ENCODE results near the gene ATP6AP1. TPM values are rescaled to one million over a fixed set of nuclear protein-coding genes. Genes with fewer than 3 reads are reported as not detected.

ATP6AP1 gene
- total RNA-seq, 1 donor from 2014 or later = 46.1 TPM

DNA sequence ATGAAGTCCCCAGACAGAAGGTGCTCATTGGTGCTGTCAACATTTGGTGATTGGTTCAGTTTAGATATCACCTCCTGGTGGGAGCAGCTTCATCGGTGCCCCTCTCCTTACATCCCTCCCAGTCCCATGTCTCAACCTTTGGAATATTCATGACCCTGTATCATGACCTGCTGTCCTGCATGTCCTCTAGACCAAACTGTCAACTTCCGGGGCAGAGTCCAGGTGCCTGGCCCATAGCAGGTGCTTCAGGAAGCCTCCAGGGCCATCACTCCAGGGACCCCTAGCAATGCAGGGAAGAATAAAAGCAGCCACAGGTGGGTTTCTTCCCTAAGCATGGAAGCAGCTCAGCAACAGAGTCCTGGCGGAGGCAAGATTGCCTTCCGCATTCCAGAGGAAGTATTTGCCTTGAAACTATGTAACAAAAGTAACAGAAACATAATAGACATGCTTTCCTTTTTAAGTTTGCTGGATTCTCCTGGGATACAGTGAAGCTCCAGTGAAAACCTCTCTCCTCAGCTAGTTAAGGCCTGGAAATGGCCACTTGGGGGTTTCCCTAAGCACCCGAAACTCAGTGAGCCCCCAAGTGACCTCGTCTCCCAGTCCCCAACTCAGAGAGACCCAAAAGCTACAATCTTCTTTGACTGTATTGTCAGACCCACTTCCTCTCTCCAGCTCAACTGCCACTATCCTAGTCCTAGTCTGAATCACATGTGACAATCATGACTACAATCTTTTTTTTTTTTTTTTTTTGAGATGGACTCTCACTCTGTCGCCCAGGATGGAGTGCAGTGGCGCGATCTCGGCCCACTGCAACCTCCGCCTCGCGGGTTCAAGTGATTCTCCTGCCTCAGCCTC is 1.3 kb upstream of the ATP6AP1 start:
- intact Hi-C loops (cut with micrococcal nuclease) = no loop called here

DNA sequence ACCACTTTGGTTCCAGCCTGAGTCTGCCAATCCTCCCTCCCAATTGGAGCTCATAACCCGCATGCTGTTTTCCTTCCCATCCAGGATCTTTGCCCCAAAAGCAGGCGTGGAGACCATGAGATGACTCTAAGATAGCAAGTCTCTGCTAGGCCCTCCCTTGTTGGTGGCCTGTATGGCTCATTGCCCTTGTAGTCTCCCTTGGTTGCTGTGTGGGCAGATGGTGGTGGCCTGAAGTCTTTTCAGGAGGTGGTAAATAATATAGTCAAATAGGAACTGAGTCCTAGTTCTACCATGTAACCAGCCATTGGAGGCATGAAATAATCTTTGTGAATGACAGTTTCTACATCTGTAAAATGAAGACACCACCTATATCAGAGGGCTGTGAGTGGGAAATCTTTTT is 1.2 kb downstream of the ATP6AP1 start:
- intact Hi-C loops (cut with micrococcal nuclease) = loop anchor here (2.0 kb wide), 2 partner anchors 29 to 61 kb away; partner anchors contain the start of genes PLXNA3 and SLC10A3

DNA sequence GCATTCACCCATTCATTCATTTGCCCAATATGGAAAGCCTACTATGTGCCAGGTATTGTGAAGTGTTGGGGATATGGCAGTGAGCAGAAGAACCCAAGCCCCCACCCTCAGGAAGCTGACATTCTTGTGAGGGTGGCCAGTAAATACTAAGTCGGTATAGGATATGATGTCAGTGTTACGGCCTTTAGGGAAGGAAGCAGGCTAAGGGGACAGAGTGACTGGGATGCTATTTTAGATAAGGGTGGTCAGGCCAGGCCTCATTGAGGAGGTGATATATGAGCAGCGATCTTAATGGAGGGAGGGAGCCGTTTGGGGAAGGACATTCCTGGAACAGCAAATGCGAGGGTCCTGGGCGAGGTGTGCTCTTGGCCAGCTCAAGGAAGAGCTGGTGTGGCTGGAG is 2.0 kb downstream of the ATP6AP1 start:
- intact Hi-C loops (cut with micrococcal nuclease) = no loop called here

DNA sequence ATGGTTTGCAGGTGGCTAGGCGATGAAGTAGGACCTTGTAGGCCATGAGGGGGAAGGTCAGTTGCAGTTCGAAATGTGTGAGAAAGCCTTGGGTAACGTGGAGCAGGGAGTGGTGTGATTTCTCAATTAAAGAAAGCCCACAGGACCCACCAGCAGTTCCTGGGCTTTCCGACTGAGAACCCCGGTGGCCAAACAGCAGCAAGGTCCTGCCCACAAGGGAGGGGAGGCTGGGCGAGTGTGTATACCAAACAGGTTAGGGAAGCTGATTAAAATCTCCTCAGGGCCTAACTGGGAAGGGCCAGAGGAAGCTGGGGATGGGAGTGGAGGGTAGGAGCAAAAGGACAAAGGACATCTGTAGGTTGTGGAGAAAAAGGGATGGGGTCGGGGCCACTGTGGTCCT is 2.4 kb downstream of the ATP6AP1 start:
- intact Hi-C loops (cut with micrococcal nuclease) = no loop called here

DNA sequence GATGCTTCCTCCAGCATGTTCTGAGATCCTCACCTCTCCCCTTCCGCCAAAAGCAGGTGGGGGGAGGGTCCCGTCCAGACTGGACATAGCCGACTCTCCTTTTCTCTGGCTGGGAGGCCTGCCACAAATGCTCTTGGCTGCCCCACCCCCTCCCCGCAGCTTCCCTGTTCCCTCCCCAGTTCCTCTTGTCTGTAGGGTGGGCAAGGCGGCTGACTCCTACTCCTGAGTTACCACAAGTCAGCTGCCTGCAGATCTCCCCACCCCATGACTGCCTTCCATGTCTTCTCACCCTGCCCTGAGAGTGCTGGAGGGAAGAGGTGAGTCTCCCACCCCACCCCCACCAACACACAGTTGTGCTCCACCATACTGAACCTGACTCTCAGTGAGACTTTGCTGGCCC is 2.9 kb downstream of the ATP6AP1 start:
- intact Hi-C loops (cut with micrococcal nuclease) = no loop called here

DNA sequence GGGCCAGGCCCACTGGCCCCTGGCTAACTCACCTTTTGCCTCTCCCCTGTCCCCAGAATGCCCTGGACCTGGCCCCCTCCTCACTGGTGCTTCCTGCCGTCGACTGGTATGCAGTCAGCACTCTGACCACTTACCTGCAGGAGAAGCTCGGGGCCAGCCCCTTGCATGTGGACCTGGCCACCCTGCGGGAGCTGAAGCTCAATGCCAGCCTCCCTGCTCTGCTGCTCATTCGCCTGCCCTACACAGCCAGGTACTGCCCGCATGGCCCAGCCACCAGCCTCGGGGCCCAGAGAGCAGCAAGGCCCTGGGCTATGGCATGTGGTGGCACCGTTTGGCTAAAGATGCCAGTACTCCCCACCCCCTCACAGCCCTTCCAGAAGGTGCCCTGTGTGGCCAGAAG is 3.7 kb downstream of the ATP6AP1 start:
- intact Hi-C loops (cut with micrococcal nuclease) = no loop called here

DNA sequence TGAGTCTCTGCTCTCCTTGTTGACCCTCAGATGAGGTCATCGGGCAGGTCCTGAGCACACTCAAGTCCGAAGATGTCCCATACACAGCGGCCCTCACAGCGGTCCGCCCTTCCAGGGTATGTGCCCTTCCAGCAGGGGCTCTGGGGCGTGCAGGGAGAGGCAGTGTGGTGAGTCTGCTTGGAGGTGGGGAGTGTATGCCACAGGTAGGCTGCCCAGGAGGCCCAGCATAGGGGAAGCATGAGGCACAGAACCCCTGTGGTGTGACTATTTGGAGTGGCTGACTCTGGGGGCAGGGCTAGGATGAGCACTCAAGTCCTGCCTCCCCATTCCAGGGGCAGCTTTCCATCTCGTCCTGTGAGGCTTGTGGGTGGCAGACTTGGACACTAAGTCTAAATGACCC is 5.1 kb downstream of the ATP6AP1 start:
- intact Hi-C loops (cut with micrococcal nuclease) = no loop called here

DNA sequence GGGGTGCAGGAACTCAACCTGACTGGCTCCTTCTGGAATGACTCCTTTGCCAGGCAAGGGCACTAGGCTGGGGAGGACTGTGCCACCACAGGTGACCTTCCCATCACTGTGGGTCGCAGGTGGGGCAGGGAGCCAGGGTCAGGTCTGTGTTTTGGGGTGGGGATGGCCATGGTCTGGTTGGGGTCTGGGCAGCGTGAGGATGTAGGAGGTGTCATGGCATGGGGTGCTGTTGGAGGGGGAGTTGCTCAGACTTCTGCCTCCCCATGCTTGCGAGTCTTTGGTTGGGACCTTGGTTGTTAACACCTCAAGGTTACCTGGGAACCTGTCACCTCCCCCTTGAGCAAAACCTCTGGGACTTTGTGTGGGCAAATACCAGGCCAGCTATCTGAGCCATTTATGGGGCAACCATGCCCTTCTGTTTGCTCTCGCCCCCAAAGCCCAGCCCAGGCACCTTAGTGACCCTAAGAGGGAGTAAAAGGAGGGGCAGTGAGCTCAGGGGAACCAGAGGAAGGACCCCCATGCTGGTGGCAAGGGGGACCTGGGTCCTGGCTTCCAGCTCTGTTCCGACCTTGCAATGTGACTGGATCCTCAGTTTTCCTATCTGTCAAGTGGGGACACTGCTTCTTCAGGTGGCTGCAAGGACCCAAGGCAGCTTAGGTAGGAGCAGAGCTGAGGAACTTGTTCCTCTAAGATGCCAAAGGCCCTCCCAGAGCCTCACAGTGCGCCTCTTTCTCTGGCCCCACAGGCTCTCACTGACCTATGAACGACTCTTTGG is 6.1 kb downstream of the ATP6AP1 start:
- intact Hi-C loops (cut with micrococcal nuclease) = loop anchor here (5.0 kb wide), 1 partner anchor 37 kb away; the partner anchor contains the start of gene RPL10

DNA sequence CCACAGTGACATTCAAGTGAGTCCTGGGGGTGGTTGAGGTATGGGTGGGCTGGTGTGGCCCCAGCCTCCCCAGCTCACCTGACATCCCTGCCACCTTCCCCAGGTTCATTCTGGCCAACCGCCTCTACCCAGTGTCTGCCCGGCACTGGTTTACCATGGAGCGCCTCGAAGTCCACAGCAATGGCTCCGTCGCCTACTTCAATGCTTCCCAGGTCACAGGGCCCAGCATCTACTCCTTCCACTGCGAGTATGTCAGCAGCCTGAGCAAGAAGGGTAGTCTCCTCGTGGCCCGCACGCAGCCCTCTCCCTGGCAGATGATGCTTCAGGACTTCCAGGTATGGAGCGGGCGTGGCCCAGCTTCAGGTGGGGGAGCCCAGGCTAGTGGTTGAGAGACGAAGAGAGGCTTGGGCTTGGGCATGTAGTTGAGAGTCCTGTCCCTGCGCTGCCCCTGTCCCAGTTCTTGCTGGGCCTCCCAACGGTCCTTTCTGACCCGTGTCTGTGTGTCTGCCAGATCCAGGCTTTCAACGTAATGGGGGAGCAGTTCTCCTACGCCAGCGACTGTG is 6.8 kb downstream of the ATP6AP1 start:
- intact Hi-C loops (cut with micrococcal nuclease) = loop anchor here (5.0 kb wide), 1 partner anchor 38 kb away; the partner anchor contains the start of gene RPL10

DNA sequence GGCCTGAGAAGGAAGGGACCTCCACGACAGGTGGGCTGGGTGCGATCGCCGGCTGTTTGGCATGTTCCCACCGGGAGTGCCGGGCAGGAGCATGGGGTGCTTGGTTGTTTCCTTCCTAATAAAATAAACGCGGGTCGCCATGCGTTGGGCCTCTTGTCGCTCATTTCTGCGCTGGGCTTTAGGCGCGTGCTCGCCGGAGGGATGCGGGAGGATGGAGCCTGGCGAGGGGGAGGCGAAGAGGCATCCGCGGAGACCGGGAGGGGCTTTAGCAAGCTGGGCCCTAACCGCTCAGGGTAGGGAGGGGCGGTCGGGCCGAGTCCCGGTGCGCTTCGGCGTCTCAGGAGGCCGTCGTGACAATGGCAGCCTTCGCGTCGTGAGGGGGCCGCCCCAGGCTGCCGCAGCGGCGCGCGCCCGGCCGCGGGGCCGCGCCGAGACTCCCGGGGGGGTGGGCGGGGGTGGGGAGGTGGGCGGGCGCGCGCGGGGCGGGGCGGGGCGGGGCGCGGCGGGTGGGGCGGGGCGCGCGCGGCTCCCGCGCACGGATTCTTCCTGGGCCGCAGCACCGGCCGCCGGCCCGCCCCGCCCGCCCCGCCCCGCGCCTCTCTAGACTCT is 8.0 kb downstream of the ATP6AP1 start:
- intact Hi-C loops (cut with micrococcal nuclease) = loop anchor here (1.0 to 5.0 kb wide), 3 partner anchors 8 to 66 kb away; partner anchors contain the start of genes ATP6AP1 and RPL10

DNA sequence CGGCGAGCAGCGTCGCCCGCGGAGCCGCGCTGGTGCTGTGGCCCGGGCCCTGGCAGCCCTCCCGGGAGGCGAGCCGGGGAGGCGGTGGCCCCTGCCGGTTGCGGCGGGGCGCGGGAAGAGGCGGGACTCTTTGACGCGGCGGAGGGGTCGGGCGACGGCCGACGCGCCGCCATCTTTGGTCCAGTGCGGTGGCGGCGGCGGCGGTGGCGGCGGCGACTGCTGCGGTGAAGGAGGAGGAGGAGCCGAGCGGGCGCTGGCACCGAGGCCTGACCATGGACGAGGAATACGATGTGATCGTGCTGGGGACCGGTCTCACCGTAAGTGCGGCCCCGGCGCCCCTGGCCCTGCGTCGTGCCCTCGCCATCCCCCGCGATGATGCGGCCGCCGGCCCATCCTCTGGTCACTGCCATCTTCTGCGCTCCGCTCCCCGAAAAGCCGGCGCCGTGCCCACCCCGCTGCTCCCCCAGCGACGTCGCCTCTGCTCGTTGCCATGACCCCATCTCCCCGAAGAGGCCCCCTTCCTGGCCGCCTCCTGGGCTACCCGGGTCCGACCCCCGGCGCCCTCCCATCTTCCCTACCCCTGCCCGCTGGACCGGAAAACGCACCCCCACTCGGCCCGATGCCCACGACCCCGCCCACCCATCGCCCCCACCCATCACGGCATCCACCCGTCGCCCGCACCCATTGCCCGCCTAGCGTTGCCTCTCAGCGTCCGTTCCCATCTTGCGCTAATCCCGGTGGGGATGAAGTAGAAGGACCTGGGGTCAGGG is 8.7 kb downstream of the ATP6AP1 start, which contains the start of gene GDI1:
GDI1 (plus strand) TSS at position 172 of the 770 bp plus-strand sequence; CDS start at position 273, 101 bp downstream.
- intact Hi-C loops (cut with micrococcal nuclease) = loop anchor here (1.0 to 5.0 kb wide), 3 partner anchors 9 to 66 kb away; partner anchors contain the start of genes ATP6AP1 and RPL10

DNA sequence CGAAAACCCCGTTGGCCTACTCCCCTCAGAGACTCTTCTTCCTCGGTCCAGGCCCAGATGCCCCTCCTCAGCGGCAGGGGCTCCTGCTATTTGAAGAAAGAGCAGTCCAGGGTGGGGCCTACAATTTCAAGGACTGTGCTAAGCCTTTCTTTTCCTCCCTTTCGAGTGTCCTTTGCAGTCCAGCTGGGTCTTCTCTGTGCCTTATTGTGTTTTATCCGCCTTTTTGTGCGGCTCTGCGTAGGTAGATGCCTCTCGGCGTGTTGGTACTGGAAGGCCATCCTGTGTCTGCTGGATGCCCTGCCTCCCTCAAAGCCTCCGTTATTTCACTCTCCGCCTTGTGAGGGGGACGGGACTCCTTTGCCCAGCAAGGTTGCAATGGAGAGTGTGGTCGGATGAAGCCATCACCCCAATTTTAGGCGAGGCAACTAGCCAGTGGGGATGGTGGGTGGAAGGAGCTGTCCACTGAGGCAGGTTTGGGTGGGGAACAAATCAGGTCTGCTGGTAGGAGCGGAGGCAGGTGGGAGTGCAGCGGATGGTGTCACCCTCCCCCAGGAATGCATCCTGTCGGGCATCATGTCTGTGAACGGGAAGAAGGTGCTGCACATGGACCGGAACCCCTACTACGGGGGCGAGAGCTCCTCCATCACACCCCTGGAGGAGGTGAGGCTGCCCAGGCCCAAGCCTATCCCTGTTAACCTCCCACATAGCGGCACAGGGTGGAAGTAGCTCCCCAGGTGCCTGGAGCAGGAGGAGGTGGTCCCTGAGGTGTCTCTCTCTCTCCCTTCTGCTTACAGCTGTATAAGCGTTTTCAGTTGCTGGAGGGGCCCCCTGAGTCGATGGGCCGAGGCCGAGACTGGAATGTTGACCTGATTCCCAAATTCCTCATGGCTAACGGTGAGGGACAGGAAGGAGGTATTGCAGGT is 9.8 kb downstream of the ATP6AP1 start:
- intact Hi-C loops (cut with micrococcal nuclease) = loop anchor here (2.0 to 5.0 kb wide), 2 partner anchors 41 to 67 kb away; partner anchors contain the start of gene RPL10

DNA sequence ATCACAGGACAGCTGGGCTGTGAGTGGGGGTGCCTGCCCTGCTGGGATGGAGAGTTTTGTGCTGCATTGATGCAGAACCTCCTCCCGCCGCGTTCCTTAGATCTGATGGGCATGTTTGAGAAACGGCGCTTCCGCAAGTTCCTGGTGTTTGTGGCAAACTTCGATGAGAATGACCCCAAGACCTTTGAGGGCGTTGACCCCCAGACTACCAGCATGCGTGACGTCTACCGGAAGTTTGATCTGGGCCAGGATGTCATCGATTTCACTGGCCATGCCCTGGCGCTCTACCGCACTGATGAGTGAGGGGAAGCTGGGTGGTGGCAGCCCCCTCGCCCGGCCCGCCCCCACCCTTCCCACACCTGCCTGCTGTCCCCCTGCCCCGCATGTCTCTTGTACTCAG is 11.4 kb downstream of the ATP6AP1 start:
- intact Hi-C loops (cut with micrococcal nuclease) = loop anchor here (5.0 kb wide), 2 partner anchors 37 to 43 kb away; partner anchors contain the start of genes LAGE3 and RPL10

DNA sequence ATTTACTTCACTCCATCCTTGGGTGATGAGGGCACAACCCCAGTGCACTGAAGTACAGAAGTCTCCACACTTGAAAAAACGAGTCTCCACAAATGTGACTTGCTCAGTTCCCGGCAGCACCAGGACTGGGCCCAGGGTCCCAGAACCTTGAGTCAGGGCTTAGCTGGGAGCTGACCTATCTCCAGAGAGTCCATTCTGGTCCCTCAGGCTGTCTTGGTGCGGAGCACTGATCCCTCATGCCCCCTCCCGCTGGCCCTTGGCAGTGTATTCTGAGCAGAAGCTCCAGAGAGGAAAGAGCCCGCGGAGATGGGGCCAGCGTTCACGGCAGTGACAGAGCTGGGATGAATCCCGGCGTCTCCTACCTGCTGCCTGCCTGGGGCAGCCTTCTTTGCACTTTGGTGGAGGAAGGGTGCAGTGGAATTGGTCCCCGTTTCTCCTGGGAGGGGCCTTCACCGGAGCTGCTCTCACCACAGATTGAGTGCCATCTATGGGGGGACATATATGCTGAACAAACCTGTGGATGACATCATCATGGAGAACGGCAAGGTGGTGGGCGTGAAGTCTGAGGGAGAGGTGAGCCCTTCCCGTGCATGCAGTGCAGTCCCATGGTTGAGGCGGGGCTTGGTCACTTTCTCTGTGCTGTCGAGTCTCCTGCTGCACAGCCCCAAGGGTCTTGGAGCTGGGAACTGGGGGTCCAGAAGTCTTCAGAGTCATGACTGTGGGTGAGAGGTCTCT is 12.3 kb downstream of the ATP6AP1 start:
- intact Hi-C loops (cut with micrococcal nuclease) = loop anchor here (5.0 kb wide), 1 partner anchor 37 kb away; the partner anchor contains the start of gene LAGE3

DNA sequence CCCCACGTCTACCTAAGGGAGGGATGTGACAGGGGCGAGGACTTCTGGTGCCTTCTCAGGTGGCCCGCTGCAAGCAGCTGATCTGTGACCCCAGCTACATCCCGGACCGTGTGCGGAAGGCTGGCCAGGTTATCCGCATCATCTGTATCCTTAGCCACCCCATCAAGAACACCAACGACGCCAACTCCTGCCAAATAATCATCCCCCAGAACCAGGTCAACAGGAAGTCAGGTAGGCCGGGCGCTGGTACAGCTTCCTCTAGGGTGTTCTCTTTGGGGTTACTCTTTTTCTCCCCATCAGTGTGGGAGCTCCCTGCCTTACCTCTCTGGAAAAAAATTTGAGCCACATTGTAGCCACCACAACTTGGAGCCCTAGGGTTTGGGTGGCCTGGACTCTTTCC is 13.1 kb downstream of the ATP6AP1 start:
- intact Hi-C loops (cut with micrococcal nuclease) = loop anchor here (5.0 kb wide), 1 partner anchor 36 kb away; the partner anchor contains the start of gene LAGE3

DNA sequence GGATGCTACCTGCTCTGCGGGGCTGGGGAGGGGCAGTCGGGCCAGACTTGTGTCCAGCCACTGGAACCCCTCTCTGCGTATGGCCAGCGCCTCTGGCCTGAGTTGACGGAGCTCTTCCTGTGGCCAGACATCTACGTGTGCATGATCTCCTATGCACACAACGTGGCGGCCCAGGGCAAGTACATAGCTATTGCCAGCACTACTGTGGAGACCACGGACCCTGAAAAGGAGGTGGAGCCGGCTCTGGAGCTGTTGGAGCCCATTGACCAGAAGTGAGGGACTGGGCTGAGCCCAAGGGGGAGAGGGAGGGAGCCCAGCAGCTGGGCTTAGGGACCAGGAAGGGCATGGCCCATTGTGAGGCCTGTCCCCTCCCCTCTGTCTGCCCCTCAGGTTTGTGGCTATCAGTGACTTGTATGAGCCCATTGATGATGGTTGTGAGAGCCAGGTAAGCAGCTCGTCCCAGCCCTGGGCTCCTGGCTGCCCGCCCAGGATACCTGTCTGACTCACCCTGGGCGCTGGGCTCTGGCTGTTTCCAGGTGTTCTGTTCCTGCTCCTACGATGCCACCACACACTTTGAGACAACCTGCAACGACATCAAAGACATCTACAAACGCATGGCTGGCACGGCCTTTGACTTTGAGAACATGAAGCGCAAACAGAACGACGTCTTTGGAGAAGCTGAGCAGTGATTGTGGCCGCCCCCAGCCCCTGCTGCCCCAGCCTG is 13.7 kb downstream of the ATP6AP1 start:
- intact Hi-C loops (cut with micrococcal nuclease) = loop anchor here (5.0 kb wide), 1 partner anchor 35 kb away; the partner anchor contains the start of gene LAGE3

DNA sequence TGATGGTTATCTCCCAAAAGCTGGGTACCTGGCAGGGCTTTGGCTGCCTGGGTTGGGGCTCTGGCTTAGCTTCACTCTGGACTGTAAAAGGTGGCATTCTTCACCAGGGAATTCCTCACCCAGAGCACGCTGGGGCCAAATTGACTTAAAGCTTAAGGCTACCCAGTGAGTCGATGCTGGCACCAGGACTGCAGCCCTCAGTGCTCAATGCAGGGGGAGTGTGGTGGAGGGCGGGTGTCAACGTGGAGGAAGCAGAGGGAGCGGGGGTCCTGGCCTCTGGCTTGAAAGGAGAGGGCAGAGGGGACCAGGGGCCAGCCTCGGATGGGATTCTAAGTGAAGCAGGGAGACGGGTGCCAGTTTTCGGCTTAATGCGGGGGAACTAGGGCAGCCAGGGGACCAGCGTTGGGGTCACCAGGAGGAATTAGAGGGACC is 15.0 kb downstream of the ATP6AP1 start:
- intact Hi-C loops (cut with micrococcal nuclease) = loop anchor here (5.0 kb wide), 1 partner anchor 34 kb away; the partner anchor contains the start of gene LAGE3
